Left lung (tissue), 10 donors: ENCODE measurements around the gene CXCL1. TPM values are rescaled to one million over a fixed set of nuclear protein-coding genes. Genes with fewer than 3 reads are reported as not detected.

Experiments used
- ATAC-seq: fragments of 200-7000 bp; cut with Tn5 transposase; one replicate; pipeline ENCODE4 v1.9.1; 2020; ENCODE audit warnings: moderate library complexity
- DNase-seq, 4 donors: peaks; one replicate each; pipeline ENCODE4 v3.0.0-alpha.2; 2013 to 2020
- H3K27ac ChIP-seq, 2 donors: fragments of 200-600 bp; sonication (generic) in 1 of 2; one replicate each; pipeline versions ENCODE4 v1.5.0 to v1.8.0; 2020 to 2021
- H3K27me3 ChIP-seq, 2 donors: fragments of 200-600 bp; sonication (generic) in 1 of 2; one replicate each; pipeline versions ENCODE4 v1.5.0 to v1.8.0; 2020 to 2021
- H3K36me3 ChIP-seq, 2 donors: fragments of 200-600 bp; sonication (generic) in 1 of 2; one replicate each; pipeline versions ENCODE4 v1.5.0 to v1.8.0; 2020 to 2021
- H3K4me1 ChIP-seq, 2 donors: fragments of 200-600 bp; one replicate each; pipeline ENCODE4 v1.8.0; 2021
- H3K4me3 ChIP-seq, 2 donors: fragments of 200-600 bp; sonication (generic) in 1 of 2; one replicate each; pipeline versions ENCODE4 v1.5.0 to v1.8.0; 2020 to 2021; ENCODE audit warnings: mild to moderate bottlenecking in 1 of 2
- H3K9me3 ChIP-seq, 2 donors: fragments of 200-600 bp; sonication (generic) in 1 of 2; one replicate each; pipeline versions ENCODE4 v1.5.0 to v1.8.0; 2020 to 2021
- intact Hi-C, 2 donors: fragments of 100-400 bp; cut with DNase I; formaldehyde crosslinking; loops; one replicate each; pipeline versions ENCODE4 v1.11.2 to v1.14.2; 2022
- polyA plus RNA-seq, 6 donors: library from polyadenylated mRNA; unstranded; fragments of 120-200 nt; gene quantifications; one replicate each; pipeline ENCODE4 v1.2.1, GENCODE V29; 2013; ENCODE audit not compliant: insufficient read length in 6 of 6
- total RNA-seq, 2 donors: library from RNA; stranded (reverse); fragmentation: NEBNext Ultra II Directional; extraction: Animal tissue kit (Norgen Biotek cat#: 25700); gene quantifications; one replicate each; pipeline ENCODE4 v1.2.1, GENCODE V29; 2021
- TF ChIP-seq, protein P1 (sequence below), 2 donors: fragments of 200-600 bp; sonication (generic) in 1 of 2; IDR thresholded peaks; one replicate each; pipeline versions ENCODE4 v1.5.0 to v1.8.0; 2021; ENCODE audit warnings: antibody characterized with exemption in 2 of 2
- donor health status: DM: no; HTN: yes; CAD: no.
- donor health status: DM: no; HTN: no; CAD: no.

The CXCL1 gene
- total and polyA plus RNA-seq, 8 donors, result 0.83 to 39.0 (median 2.2) TPM

DNA sequence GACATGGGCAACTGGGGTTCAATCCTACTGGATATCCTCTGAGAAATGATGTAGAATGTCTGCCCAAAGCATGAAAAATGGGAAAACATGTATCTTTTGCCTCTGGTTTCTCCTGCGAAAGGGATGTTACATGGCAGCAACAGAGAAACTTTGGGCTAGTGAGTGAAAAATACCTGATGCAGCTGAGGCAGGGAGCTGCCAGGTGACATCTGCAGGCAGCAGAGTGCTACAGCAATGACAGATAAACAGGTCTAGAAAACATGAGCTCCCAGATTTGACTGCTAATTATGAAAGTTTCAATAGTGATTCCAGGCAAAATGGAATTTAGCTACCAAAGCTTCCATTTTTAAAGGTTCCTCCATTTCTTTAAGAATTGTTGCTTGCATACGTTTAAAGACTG, 4.8 kb upstream of the CXCL1 start:
- intact Hi-C loops, result no loop called here
- Histone ChIP-seq H3K9me3 (no peaks in the 10 kb centered on the region), H3K4me3 (no peak overlapping the region), H3K36me3 (no peaks in the 10 kb centered on the region), H3K27me3 (no peaks in the 10 kb centered on the region), H3K4me1 (peaks cover 0 to 28% of the 10 kb centered on the region in 2 donors), H3K27ac (no peak overlapping the region)
- TF ChIP-seq, protein P1, sequence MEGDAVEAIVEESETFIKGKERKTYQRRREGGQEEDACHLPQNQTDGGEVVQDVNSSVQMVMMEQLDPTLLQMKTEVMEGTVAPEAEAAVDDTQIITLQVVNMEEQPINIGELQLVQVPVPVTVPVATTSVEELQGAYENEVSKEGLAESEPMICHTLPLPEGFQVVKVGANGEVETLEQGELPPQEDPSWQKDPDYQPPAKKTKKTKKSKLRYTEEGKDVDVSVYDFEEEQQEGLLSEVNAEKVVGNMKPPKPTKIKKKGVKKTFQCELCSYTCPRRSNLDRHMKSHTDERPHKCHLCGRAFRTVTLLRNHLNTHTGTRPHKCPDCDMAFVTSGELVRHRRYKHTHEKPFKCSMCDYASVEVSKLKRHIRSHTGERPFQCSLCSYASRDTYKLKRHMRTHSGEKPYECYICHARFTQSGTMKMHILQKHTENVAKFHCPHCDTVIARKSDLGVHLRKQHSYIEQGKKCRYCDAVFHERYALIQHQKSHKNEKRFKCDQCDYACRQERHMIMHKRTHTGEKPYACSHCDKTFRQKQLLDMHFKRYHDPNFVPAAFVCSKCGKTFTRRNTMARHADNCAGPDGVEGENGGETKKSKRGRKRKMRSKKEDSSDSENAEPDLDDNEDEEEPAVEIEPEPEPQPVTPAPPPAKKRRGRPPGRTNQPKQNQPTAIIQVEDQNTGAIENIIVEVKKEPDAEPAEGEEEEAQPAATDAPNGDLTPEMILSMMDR (IDR thresholded peaks at IDR 0.05), result peak in 1 of 2 donors; percentile 32
- no peak for DNase-seq
- ATAC-seq, result peak; percentile 34

DNA sequence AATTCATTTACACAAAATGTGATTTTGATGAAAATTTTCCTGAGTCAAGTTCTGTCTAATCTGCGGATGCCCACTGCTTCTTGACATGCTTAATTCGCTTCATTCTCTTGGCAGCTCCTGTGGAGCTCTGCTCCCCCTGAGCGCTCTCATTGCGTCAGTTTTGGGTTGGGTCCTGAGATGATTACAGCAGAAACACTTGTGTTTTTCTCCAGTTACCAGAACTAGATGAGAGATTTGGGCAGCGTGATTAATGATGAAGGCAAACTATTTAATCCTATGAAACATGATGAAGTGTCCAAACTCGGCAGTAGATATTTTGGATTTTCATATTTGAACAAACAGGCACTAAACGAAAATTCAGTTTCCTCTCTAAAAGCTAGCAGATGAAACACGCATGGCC, 4.2 kb upstream of the CXCL1 start:
- H3K4me3 ChIP-seq, result no peak overlapping the region
- intact Hi-C loops, result no loop called here
- no peaks in the 10 kb centered on the region for H3K36me3 ChIP-seq
- no peaks in the 10 kb centered on the region for H3K27me3 ChIP-seq
- H3K4me1 ChIP-seq, result peaks cover 0 to 34% of the 10 kb centered on the region in 2 donors
- ATAC-seq (no peak), DNase-seq (no peak)
- no peak overlapping the region for H3K27ac ChIP-seq
- TF ChIP-seq, protein P1 (IDR thresholded peaks at IDR 0.05), result no peak
- H3K9me3 ChIP-seq, result no peaks in the 10 kb centered on the region

DNA sequence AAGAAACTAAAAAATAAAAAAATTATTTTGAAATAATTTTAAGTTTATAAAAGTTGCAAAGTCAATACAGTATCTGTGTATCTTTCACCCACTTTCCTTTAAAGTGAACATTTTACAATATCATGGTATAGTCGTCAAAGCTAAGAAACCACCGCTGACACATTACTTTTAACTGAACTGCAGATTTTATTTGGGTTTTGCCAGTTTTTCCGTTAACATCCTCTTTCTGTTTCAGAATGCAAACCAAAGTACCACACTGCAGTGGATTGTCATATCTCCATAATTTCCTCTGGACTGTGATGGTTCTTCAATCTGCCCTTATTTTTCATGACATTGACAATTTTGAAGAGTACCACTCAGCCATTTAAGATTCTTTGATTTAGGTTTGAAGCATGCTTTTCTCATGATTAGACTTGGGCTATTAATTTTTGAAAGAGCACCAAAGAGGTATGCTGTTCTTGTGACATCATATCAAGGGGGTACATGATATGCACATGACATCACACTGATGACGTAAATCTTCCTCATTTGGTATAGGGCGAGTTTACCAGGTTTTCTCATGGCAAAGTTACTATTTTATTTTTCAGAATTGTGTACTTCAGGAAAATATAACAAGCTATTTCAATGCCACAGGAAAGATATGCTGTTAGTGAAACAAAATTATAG, 3.6 kb upstream of the CXCL1 start:
- DNase-seq (no peak), ATAC-seq (no peak)
- H3K4me1 ChIP-seq, result peaks cover 0 to 40% of the 10 kb centered on the region in 2 donors
- TF ChIP-seq, protein P1 (IDR thresholded peaks at IDR 0.05), result no peak
- intact Hi-C loops, result no loop called here
- H3K9me3 ChIP-seq, result no peaks in the 10 kb centered on the region
- H3K36me3 ChIP-seq, result no peaks in the 10 kb centered on the region
- H3K27ac ChIP-seq, result no peak overlapping the region
- H3K4me3 ChIP-seq, result no peak overlapping the region
- H3K27me3 ChIP-seq, result no peaks in the 10 kb centered on the region

DNA sequence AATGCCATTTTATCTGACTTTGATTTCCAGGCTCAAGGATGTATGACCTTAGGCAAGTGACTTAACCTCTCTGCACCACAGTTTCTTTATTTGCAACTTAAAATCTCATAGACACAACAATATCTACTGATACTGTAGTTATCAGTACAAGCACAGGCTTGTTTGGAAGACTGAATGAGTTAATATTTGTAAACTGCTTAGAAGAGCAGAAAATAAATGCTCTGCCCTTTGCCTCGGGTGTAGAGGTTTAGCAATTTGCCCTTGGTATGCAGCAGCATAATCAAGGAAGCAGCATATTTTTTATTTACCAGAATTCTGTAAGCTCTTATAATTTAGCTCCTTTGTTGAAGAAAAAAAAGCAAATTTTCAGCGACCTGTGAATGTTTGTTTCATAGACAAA, 2.9 kb upstream of the CXCL1 start:
- H3K4me3 ChIP-seq, result no peak overlapping the region
- intact Hi-C loops, result no loop called here
- TF ChIP-seq, protein P1 (IDR thresholded peaks at IDR 0.05), result no peak
- H3K36me3 ChIP-seq, result no peaks in the 10 kb centered on the region
- no peaks in the 10 kb centered on the region for H3K9me3 ChIP-seq
- peaks cover 0 to 46% of the 10 kb centered on the region in 2 donors for H3K4me1 ChIP-seq
- no peak overlapping the region for H3K27ac ChIP-seq
- DNase-seq (no peak), ATAC-seq (no peak)
- H3K27me3 ChIP-seq, result no peaks in the 10 kb centered on the region

DNA sequence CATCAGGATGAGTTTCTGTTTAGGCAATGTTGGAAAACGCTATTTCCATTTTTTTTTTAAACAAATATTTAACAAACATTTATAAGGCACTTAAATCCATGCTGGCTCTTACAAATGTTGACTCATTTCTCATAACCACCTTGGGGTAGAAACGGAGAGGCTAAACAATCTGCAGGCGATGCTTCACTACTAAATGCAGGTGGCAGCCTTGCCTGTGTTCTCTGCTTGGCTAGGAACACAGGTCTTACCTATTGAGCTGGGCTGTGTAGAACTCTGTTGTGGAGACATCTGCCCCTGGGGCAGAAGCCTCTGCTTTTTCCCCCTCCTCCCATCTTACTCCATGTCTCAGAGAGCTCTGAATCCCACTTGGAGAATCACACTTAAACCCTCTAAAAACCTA, 1.4 kb upstream of the CXCL1 start:
- intact Hi-C loops, result no loop called here
- DNase-seq (peak in 1 of 4 donors; percentile 49), ATAC-seq (peak; percentile 75)
- no peaks in the 10 kb centered on the region for H3K9me3 ChIP-seq
- no peak overlapping the region for H3K4me3 ChIP-seq
- TF ChIP-seq, protein P1 (IDR thresholded peaks at IDR 0.05), result no peak
- no peaks in the 10 kb centered on the region for H3K36me3 ChIP-seq
- H3K27ac ChIP-seq, result peak overlapping the region in 1 of 2 donors; percentile 94
- H3K27me3 ChIP-seq, result no peaks in the 10 kb centered on the region
- H3K4me1 ChIP-seq, result peaks cover 0 to 61% of the 10 kb centered on the region in 2 donors
